Adrenal gland (tissue), 12 donors: ENCODE measurements around the gene COMMD9. TPM values are rescaled to one million over a fixed set of nuclear protein-coding genes. Genes with fewer than 3 reads are reported as not detected.
"Not testable (repeated sequence)": the region's sequence is repeated elsewhere in the genome, so short reads cannot be mapped to it uniquely, and the experiment has no call there.

Source experiments
- DNase-seq, 7 donors: peaks; one replicate each; pipeline ENCODE4 v3.0.0-alpha.2; 2019 to 2020
- H3K27ac ChIP-seq, 5 donors: fragments of 200-600 bp; sonication (generic) in 4 of 5; 1 replicate in 3 of 5; 2 replicates in 2 of 5; pipeline versions ENCODE4 v1.5.1 to v1.8.0; 2016 to 2020; ENCODE audit warnings: mild to moderate bottlenecking in 1 of 5
- H3K27me3 ChIP-seq: fragments of 200-600 bp; 2 replicates; pipeline ENCODE4 v1.8.0; 2021
- H3K36me3 ChIP-seq, 2 donors: fragments of 200-600 bp; replicated peaks in 1 of 2; 1 replicate in 1 of 2; 2 replicates in 1 of 2; pipeline versions ENCODE4 v1.5.1 to v1.8.0; 2018 to 2022
- H3K4me1 ChIP-seq, 2 donors: fragments of 200-600 bp; replicated peaks in 1 of 2; 1 replicate in 1 of 2; 2 replicates in 1 of 2; pipeline versions ENCODE4 v1.5.1 to v1.8.0; 2018 to 2021
- H3K4me3 ChIP-seq, 4 donors: fragments of 200-600 bp; sonication (generic) in 3 of 4; one replicate each; pipeline ENCODE4 v1.5.1; 2016 to 2018
- H3K9me3 ChIP-seq, 3 donors: fragments of 200-600 bp; sonication (generic) in 1 of 3; replicated peaks in 1 of 3; 1 replicate in 2 of 3; 2 replicates in 1 of 3; pipeline versions ENCODE4 v1.5.1 to v1.8.0; 2016 to 2021
- CTCF ChIP-seq, 6 experiments: fragments of 450-650 bp in 4 of 6; fragments of 200-600 bp in 2 of 6; sonication (generic) in 1 of 6; IDR thresholded peaks; 1 replicate in 5 of 6; 2 replicates in 1 of 6; pipeline versions ENCODE4 v1.5.1 to v1.8.0; 2016 to 2021; ENCODE audit warnings: antibody characterized with exemption in 6 of 6, mild to moderate bottlenecking in 2 of 6, moderate library complexity in 1 of 6
- POLR2A ChIP-seq, 2 donors: fragments of 450-650 bp; IDR thresholded peaks; one replicate each; pipeline ENCODE4 v1.6.1; 2017; ENCODE audit warnings: antibody characterized with exemption in 2 of 2, mild to moderate bottlenecking in 2 of 2, moderate library complexity in 1 of 2
- WGBS, 4 donors: extraction: QIAGEN DNeasy Blood & Tissue Kit in 2 of 4; methylation state at CpG; one replicate each; pipeline versions ENCODE4 v1.1.5 to v1.1.7; 2013 to 2017; 5-methylcytosine and 5-hydroxymethylcytosine counted together
- intact Hi-C, 2 donors: fragments of 100-400 bp; cut with DNase I; formaldehyde crosslinking; loops; one replicate each; pipeline versions ENCODE4 v1.14.1 to v1.15.0; 2022 to 2023
- polyA plus RNA-seq, 3 donors: library from polyadenylated mRNA; stranded (reverse); fragments of 200-250 nt in 2 of 3; fragments of 350-450 nt in 1 of 3; fragmentation: Illumina TruSeq in 1 of 3; extraction: RNeasy Lipid Tissue Mini Kit (QIAGEN cat#74804) in 1 of 3; gene quantifications; one replicate each; pipeline ENCODE4 v1.2.3, GENCODE V29; 2013 to 2014
- total RNA-seq, 9 donors: library from RNA; depleted of rRNA in 4 of 9; stranded (reverse); fragments of >200 nt in 4 of 9; fragments of 120-200 nt in 1 of 9; fragmentation: NEBNext Ultra II Directional in 1 of 9; extraction: Animal tissue kit (Norgen Biotek cat#: 25700) in 1 of 9; gene quantifications; one replicate each; pipeline versions ENCODE4 v1.1.0 to v1.2.4, GENCODE V29; 2013 to 2023
- donor health status: healthy with polysubstance abuse.
- donor health status: Bipolar disorder and iron deficiency.
- donor health status: DM: yes; HTN: yes; CAD: no.
- donor health status: DM: no; HTN: no; CAD: no.
- donor health status: DM: no; HTN: no; CAD: no.
- donor health status: DM: yes; HTN: yes; CAD: no.

COMMD9 gene
- total and polyA plus RNA-seq, 12 donors = 25.3 to 140 (median 89.5) TPM

- Histone ChIP-seq H3K4me3 (no peak overlapping the region), H3K4me1 (no peaks in the 10 kb centered on the region), H3K36me3 (no peaks in the 10 kb centered on the region), H3K9me3 (no peaks in the 10 kb centered on the region), H3K27ac (no peak overlapping the region), H3K27me3 (no peaks in the 10 kb centered on the region)
- no peak for TF ChIP-seq CTCF (IDR thresholded peaks at IDR 0.05)
- TF ChIP-seq POLR2A (IDR thresholded peaks at IDR 0.05) = no peak
- intact Hi-C loops = no loop called here
- no peak for DNase-seq
- 88 to 94% (median 92%) methylated on average over 2 of the region's 2 CpGs for WGBS, 4 donors
Measured at GRCh38 chr11:36330411-36330810, 41.2 kb upstream of the COMMD9 start.

- intact Hi-C loops = no loop called here
- Histone ChIP-seq H3K27ac (no peak overlapping the region), H3K4me1 (no peaks in the 10 kb centered on the region), H3K36me3 (no peaks in the 10 kb centered on the region), H3K4me3 (no peak overlapping the region), H3K27me3 (no peaks in the 10 kb centered on the region), H3K9me3 (no peaks in the 10 kb centered on the region)
- DNase-seq = no peak
- whole genome bisulfite sequencing, 4 donors = 76 to 83% (median 78%) methylated on average over 2 of the region's 2 CpGs
- TF ChIP-seq CTCF (IDR thresholded peaks at IDR 0.05) = no peak
- TF ChIP-seq POLR2A (IDR thresholded peaks at IDR 0.05) = no peak
Measured at GRCh38 chr11:36328966-36329673, 39.9 kb upstream of the COMMD9 start.

GRCh38 chr11:36326524-36327419, 37.5 kb upstream of the COMMD9 start:
- DNase-seq = no peak
- H3K4me1 ChIP-seq = no peaks in the 10 kb centered on the region
- WGBS, 4 donors = 62 to 89% (median 70%) methylated on average over 3 of the region's 3 CpGs
- intact Hi-C loops = no loop called here
- H3K27ac ChIP-seq = no peak overlapping the region
- no peak overlapping the region for H3K4me3 ChIP-seq
- no peak for TF ChIP-seq CTCF (IDR thresholded peaks at IDR 0.05)
- no peak for TF ChIP-seq POLR2A (IDR thresholded peaks at IDR 0.05)
- H3K27me3 ChIP-seq = no peaks in the 10 kb centered on the region
- H3K9me3 ChIP-seq = no peaks in the 10 kb centered on the region
- H3K36me3 ChIP-seq = no peaks in the 10 kb centered on the region

- DNase-seq, intact Hi-C loops, H3K9me3 ChIP-seq, H3K27me3 ChIP-seq, H3K4me3 ChIP-seq, H3K36me3 ChIP-seq, H3K27ac ChIP-seq, H3K4me1 ChIP-seq: not testable (repeated sequence)
- WGBS, 4 donors = 76 to 89% (median 81%) methylated on average over 5 of the region's 5 CpGs
Measured at GRCh38 chr11:36325403-36325802, 36.2 kb upstream of the COMMD9 start.

GRCh38 chr11:36324956-36325355, 35.7 kb upstream of the COMMD9 start:
- H3K4me3 ChIP-seq, H3K4me1 ChIP-seq, intact Hi-C loops, H3K36me3 ChIP-seq, H3K27me3 ChIP-seq, H3K27ac ChIP-seq, DNase-seq, H3K9me3 ChIP-seq: not testable (repeated sequence)
- 83 to 93% (median 86%) methylated on average over 15 of the region's 15 CpGs for WGBS, 4 donors
